Adrenal gland (tissue), 12 donors: ENCODE measurements around the gene FSTL5. TPM values are rescaled to one million over a fixed set of nuclear protein-coding genes. Genes with fewer than 3 reads are reported as not detected.

ENCODE experiments used
- DNase-seq, 7 donors: peaks; one replicate each; pipeline ENCODE4 v3.0.0-alpha.2; 2019 to 2020
- H3K27ac ChIP-seq, 5 donors: fragments of 200-600 bp; sonication (generic) in 4 of 5; 1 replicate in 3 of 5; 2 replicates in 2 of 5; pipeline versions ENCODE4 v1.5.1 to v1.8.0; 2016 to 2020; ENCODE audit warnings: mild to moderate bottlenecking in 1 of 5
- H3K27me3 ChIP-seq: fragments of 200-600 bp; 2 replicates; pipeline ENCODE4 v1.8.0; 2021
- H3K36me3 ChIP-seq, 2 donors: fragments of 200-600 bp; replicated peaks in 1 of 2; 1 replicate in 1 of 2; 2 replicates in 1 of 2; pipeline versions ENCODE4 v1.5.1 to v1.8.0; 2018 to 2022
- H3K4me1 ChIP-seq, 2 donors: fragments of 200-600 bp; replicated peaks in 1 of 2; 1 replicate in 1 of 2; 2 replicates in 1 of 2; pipeline versions ENCODE4 v1.5.1 to v1.8.0; 2018 to 2021
- H3K4me3 ChIP-seq, 4 donors: fragments of 200-600 bp; sonication (generic) in 3 of 4; one replicate each; pipeline ENCODE4 v1.5.1; 2016 to 2018
- H3K9me3 ChIP-seq, 3 donors: fragments of 200-600 bp; sonication (generic) in 1 of 3; replicated peaks in 1 of 3; 1 replicate in 2 of 3; 2 replicates in 1 of 3; pipeline versions ENCODE4 v1.5.1 to v1.8.0; 2016 to 2021
- CTCF ChIP-seq, 6 experiments: fragments of 450-650 bp in 4 of 6; fragments of 200-600 bp in 2 of 6; sonication (generic) in 1 of 6; IDR thresholded peaks; 1 replicate in 5 of 6; 2 replicates in 1 of 6; pipeline versions ENCODE4 v1.5.1 to v1.8.0; 2016 to 2021; ENCODE audit warnings: antibody characterized with exemption in 6 of 6, mild to moderate bottlenecking in 2 of 6, moderate library complexity in 1 of 6
- POLR2A ChIP-seq, 2 donors: fragments of 450-650 bp; IDR thresholded peaks; one replicate each; pipeline ENCODE4 v1.6.1; 2017; ENCODE audit warnings: antibody characterized with exemption in 2 of 2, mild to moderate bottlenecking in 2 of 2, moderate library complexity in 1 of 2
- whole genome bisulfite sequencing, 4 donors: extraction: QIAGEN DNeasy Blood & Tissue Kit in 2 of 4; methylation state at CpG; one replicate each; pipeline versions ENCODE4 v1.1.5 to v1.1.7; 2013 to 2017; 5-methylcytosine and 5-hydroxymethylcytosine counted together
- intact Hi-C, 2 donors: fragments of 100-400 bp; cut with DNase I; formaldehyde crosslinking; loops; one replicate each; pipeline versions ENCODE4 v1.14.1 to v1.15.0; 2022 to 2023
- polyA plus RNA-seq, 3 donors: library from polyadenylated mRNA; stranded (reverse); fragments of 200-250 nt in 2 of 3; fragments of 350-450 nt in 1 of 3; fragmentation: Illumina TruSeq in 1 of 3; extraction: RNeasy Lipid Tissue Mini Kit (QIAGEN cat#74804) in 1 of 3; gene quantifications; one replicate each; pipeline ENCODE4 v1.2.3, GENCODE V29; 2013 to 2014
- total RNA-seq, 9 donors: library from RNA; depleted of rRNA in 4 of 9; stranded (reverse); fragments of >200 nt in 4 of 9; fragments of 120-200 nt in 1 of 9; fragmentation: NEBNext Ultra II Directional in 1 of 9; extraction: Animal tissue kit (Norgen Biotek cat#: 25700) in 1 of 9; gene quantifications; one replicate each; pipeline versions ENCODE4 v1.1.0 to v1.2.4, GENCODE V29; 2013 to 2023
- donor health status: healthy with polysubstance abuse.
- donor health status: Bipolar disorder and iron deficiency.
- donor health status: DM: yes; HTN: yes; CAD: no.
- donor health status: DM: no; HTN: no; CAD: no.
- donor health status: DM: no; HTN: no; CAD: no.
- donor health status: DM: yes; HTN: yes; CAD: no.

FSTL5 gene
- total and polyA plus RNA-seq, 12 donors, result 0.10 to 7.7 (median 0.64) TPM; not detected in 3

GRCh38 chr4:161883157-161883556 lies 280.6 kb downstream of the FSTL5 start:
- no peak for DNase-seq
- H3K36me3 ChIP-seq, result no peaks in the 10 kb centered on the region
- no peaks in the 10 kb centered on the region for H3K4me1 ChIP-seq
- no peaks in the 10 kb centered on the region for H3K9me3 ChIP-seq
- TF ChIP-seq POLR2A (IDR thresholded peaks at IDR 0.05), result no peak
- H3K27ac ChIP-seq, result no peak overlapping the region
- intact Hi-C loops, result no loop called here
- WGBS, 4 donors, result 42 to 54% (median 49%) methylated on average over 4 of the region's 4 CpGs
- H3K4me3 ChIP-seq, result no peak overlapping the region
- H3K27me3 ChIP-seq, result no peaks in the 10 kb centered on the region

- Histone ChIP-seq H3K4me3 (no peak overlapping the region), H3K27me3 (no peaks in the 10 kb centered on the region), H3K4me1 (no peaks in the 10 kb centered on the region), H3K27ac (no peak overlapping the region), H3K9me3 (no peaks in the 10 kb centered on the region), H3K36me3 (no peaks in the 10 kb centered on the region)
- intact Hi-C loops, result no loop called here
- no peak for DNase-seq
- TF ChIP-seq CTCF (IDR thresholded peaks at IDR 0.05) (no peak), POLR2A (IDR thresholded peaks at IDR 0.05) (no peak)
- WGBS, 4 donors, result 68 to 78% (median 75%) methylated on average over 4 of the region's 4 CpGs
These were observed 282.4 kb downstream of the FSTL5 start for GRCh38 chr4:161881370-161881769.

GRCh38 chr4:161869511-161869910 lies 294.3 kb downstream of the FSTL5 start:
- Histone ChIP-seq H3K27me3 (no peaks in the 10 kb centered on the region), H3K4me3 (no peak overlapping the region), H3K27ac (no peak overlapping the region), H3K9me3 (no peaks in the 10 kb centered on the region), H3K4me1 (no peaks in the 10 kb centered on the region), H3K36me3 (no peaks in the 10 kb centered on the region)
- TF ChIP-seq CTCF (IDR thresholded peaks at IDR 0.05) (no peak), POLR2A (IDR thresholded peaks at IDR 0.05) (no peak)
- DNase-seq, result no peak
- intact Hi-C loops, result no loop called here
- WGBS, 4 donors, result 54 to 73% (median 67%) methylated on average over 2 of the region's 2 CpGs

GRCh38 chr4:161856711-161857326 lies 307.0 kb downstream of the FSTL5 start:
- H3K27ac ChIP-seq, result no peak overlapping the region
- H3K27me3 ChIP-seq, result no peaks in the 10 kb centered on the region
- TF ChIP-seq CTCF (IDR thresholded peaks at IDR 0.05) (no peak), POLR2A (IDR thresholded peaks at IDR 0.05) (no peak)
- H3K4me3 ChIP-seq, result no peak overlapping the region
- no peak for DNase-seq
- no peaks in the 10 kb centered on the region for H3K36me3 ChIP-seq
- WGBS, 4 donors, result 71 to 87% (median 84%) methylated on average over 1 of the region's 1 CpG
- no peaks in the 10 kb centered on the region for H3K9me3 ChIP-seq
- no peaks in the 10 kb centered on the region for H3K4me1 ChIP-seq
- intact Hi-C loops, result no loop called here

GRCh38 chr4:161850631-161851030 lies 313.2 kb downstream of the FSTL5 start:
- 18 to 33% (median 23%) methylated on average over 1 of the region's 1 CpG for WGBS, 4 donors
- no peak for TF ChIP-seq CTCF (IDR thresholded peaks at IDR 0.05)
- TF ChIP-seq POLR2A (IDR thresholded peaks at IDR 0.05), result no peak
- intact Hi-C loops, result no loop called here
- no peaks in the 10 kb centered on the region for H3K9me3 ChIP-seq
- no peaks in the 10 kb centered on the region for H3K27me3 ChIP-seq
- DNase-seq, result no peak
- H3K27ac ChIP-seq, result no peak overlapping the region
- no peak overlapping the region for H3K4me3 ChIP-seq
- no peaks in the 10 kb centered on the region for H3K36me3 ChIP-seq
- H3K4me1 ChIP-seq, result no peaks in the 10 kb centered on the region
